Myocyte (in vitro differentiated cells): Measurements from ENCODE around the gene NPAS3. TPM values are rescaled to one million over a fixed set of nuclear protein-coding genes. Genes with fewer than 3 reads are reported as not detected.

ENCODE experiments used
- DNase-seq: peaks from one replicate; pipeline ENCODE4 v3.0.0-alpha.2; 2012; ENCODE audit warnings: low read depth
- total RNA-seq: library from RNA; depleted of rRNA; stranded (reverse); fragments of >200 nt; gene quantifications from 2 replicates; pipeline ENCODE4 v1.2.3, GENCODE V29; 2014

Gene NPAS3
- total RNA-seq, 1 donor from 2014 or later: 0.19 TPM

GRCh38 chr14:33505963-33506329 is 567.3 kb downstream of the NPAS3 start:
- no peak for DNase-seq

DNA sequence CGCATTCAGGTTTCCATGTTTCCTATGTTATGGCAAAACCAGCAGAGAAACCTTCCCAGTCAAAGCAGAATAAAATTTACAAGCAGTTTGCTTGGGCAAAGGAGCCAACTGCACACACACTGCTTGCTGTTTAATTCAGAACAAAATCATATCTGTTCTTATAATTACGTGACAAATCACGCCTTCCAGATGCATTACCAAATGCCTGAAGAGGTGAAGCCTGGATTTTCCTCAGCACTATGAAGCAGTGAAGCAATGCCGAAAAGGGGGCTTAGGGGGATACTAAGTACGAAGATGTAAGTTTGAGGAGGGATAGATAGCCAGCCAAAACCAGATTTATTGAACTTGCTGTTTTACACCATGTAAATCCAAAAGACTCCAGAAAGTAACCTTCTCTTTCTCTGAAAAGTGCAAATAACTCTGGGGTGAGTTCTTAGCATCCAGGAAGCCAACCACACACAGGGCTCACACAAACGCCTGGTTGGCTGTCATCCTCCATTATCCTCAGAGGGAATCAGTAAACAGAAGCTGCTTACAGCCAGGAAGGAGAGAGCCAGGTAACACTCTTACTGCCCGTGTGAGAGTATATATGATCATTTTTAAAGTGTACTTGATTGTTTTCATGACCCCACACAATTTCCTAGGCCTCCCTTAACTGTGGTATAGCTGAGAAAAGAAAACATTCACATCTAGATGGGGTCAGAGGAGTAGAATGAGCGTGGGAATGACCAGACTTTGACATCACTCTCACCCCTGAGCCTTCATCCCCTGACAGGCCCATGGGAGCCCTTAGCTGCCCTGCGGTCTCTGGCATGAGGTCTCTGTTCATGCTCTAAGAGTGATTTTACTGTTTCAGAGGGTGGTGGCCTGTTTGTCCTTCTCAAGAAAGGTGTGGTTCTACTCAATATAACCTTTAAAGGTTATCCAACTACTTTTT is 569.7 kb downstream of the NPAS3 start:
- DNase-seq: no peak

GRCh38 chr14:33509454-33509853 is 570.8 kb downstream of the NPAS3 start:
- no peak for DNase-seq

DNA sequence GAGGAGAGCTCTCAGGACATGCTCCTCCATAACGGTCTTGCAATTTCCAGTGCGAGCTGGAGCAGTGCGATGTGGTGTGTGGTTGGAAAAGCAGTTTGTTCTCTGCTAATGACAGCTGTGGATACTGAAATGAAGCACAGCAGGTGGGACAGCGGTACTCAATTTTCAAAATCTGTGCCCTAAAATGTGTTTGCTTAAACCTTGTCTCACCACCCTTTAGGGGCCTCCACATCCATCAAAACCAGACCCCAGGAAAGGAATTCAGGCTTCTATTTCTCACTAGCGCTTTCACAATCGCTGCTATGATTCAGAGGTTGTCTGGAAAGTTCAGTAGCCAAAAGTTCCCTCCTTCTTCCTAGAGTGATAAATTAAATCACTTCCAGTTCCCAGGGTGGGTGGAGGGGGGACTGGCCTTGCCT is 571.4 kb downstream of the NPAS3 start:
- peak; percentile 17 for DNase-seq

GRCh38 chr14:33510991-33511390 is 572.3 kb downstream of the NPAS3 start:
- no peak for DNase-seq

- peak; percentile 1 for DNase-seq
Observed at GRCh38 chr14:33511851-33512640, 573.4 kb downstream of the NPAS3 start.

GRCh38 chr14:33515441-33515840 is 576.8 kb downstream of the NPAS3 start:
- no peak for DNase-seq

- DNase-seq: no peak
Observed at GRCh38 chr14:33515899-33516298, 577.2 kb downstream of the NPAS3 start.

GRCh38 chr14:33516898-33517436 is 578.3 kb downstream of the NPAS3 start:
- DNase-seq: no peak

GRCh38 chr14:33521192-33521591 is 582.5 kb downstream of the NPAS3 start:
- no peak for DNase-seq

GRCh38 chr14:33524244-33524643 is 585.6 kb downstream of the NPAS3 start:
- DNase-seq: no peak

GRCh38 chr14:33525626-33526025 is 586.9 kb downstream of the NPAS3 start:
- DNase-seq: no peak

GRCh38 chr14:33527023-33527634 is 588.5 kb downstream of the NPAS3 start:
- no peak for DNase-seq

DNA sequence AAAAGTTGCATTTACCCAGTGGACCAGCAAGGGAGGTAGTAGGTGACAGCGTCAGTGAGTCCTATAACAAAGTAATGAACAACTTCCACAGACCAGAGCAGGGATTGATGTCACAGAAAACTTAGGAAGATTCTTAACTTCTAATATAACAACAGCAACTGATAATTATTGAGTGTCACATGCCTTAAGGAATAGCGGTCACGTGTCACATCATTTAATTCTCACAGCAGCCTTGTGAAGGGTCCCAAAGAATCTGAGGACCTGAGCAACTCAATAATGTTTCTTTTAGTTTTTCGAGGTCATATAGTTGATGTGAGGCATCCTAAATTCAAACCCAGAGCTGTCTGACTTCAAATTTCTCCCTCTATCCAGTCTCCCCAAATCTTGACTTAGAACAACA is 590.0 kb downstream of the NPAS3 start:
- no peak for DNase-seq

DNA sequence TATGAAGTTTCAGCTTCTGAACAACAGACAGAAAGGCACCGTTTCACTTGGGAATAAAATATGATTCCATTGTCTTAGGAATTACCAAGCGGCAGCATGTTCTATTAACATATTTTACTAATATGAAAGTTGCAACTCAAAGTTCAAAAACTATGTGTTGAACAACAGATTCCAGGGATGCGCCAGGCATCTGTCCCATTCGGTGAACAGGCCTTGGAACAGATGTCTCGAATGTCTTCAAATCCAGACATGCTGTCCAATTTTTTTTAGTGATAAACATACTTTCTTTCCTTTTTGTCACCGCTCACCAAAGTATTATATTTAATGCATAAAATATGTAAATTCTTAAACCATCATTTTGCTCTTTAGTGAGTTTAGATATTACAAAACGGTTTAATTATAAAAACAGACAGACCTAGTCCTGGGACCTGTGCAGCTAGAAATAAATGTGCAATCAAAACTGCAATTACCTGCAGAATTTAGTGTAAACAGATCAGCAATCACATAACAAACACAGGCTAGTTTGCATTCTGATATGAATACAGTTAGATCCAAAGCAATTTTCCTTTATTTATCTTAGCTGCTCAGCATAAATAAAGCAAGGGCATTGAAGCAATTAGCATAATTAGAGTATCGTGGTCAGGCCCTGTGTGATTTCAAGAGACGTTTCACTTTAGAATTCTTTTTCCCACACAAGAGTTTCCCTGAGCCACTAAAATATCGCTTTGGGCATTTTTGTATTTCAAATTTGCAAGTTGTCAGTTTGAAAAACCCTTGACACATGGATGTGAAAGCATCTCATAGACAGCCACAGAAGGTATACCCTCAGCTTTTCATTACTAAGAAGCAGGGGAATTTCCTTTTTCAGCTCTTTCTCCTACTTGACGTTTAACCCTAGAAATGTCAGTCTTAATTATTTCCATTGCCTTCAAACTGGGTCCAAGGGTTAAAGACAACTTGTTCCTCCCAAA is 591.4 kb downstream of the NPAS3 start:
- DNase-seq: no peak

DNA sequence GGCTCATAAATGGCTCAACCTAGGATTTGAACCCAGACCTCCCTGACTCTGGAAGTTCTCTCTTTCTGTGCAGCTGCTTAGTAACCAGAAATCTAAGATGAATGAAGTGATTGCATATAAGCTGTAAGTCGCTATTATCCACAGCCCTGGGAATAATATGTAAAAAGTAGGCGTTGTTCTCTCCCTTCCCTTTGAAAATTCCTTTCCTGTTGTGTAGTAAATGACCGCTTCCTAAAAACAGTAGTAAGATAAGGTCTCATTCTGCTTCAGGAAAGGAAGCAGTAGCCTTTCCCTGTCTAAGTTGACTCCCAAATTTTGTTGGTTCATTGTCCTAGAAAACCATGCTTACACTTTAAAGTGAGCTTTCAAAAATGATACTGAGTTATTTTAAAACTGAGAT is 593.9 kb downstream of the NPAS3 start:
- DNase-seq: no peak

GRCh38 chr14:33534104-33534503 is 595.4 kb downstream of the NPAS3 start:
- no peak for DNase-seq

GRCh38 chr14:33534632-33535031 is 596.0 kb downstream of the NPAS3 start:
- DNase-seq: no peak

DNA sequence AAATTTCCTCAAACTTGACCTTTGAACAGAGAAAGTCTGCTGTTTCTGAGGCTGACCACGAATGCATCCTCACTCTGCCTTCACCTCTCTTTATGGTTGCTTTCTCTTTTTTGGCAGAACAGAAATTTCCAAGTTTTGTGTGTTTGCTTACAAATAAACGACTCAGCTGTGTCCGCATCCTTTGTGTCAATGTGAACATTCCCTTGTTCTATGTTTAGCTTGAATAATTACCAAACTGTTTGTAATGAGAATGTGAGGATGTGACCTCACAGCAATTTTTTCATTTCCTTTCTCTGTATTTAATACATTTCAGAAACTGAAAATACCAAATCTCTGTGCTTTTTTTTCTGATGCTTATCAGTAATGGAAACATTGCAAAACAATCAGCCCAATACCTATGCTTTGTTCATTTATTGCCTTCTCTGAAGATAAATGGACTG is 601.3 kb downstream of the NPAS3 start:
- DNase-seq: no peak

DNA sequence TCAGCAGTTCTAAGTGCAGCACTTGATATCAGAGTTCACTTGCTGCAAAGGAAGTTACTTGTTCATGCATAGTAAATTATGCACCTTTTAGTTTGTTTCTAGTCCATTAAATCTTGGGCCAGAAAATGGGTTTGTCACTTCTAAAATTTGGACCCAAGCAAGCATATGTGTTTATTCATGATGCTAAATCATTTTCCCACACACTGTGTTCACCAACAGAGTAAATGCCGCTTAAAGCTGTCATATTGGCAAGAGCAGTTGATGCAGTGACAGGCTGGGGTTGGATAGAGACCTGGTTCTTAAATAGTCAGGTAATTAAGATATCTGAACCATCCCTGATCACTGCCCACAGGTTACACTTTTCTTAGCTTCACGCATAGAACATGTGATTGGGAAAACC is 602.5 kb downstream of the NPAS3 start:
- DNase-seq: no peak
